NCI-H524 (cell line): Measurements from ENCODE around the gene MPHOSPH9.
A peak's percentile ranks its signal among the peaks of the same experiment; 100 is the strongest.
"Not testable (repeated sequence)": the region's sequence is repeated elsewhere in the genome, so short reads cannot be mapped to it uniquely, and the experiment has no call there.

Experiments
- DNase-seq, 2 experiments: peaks; one replicate each; lab custom pipeline; 2025; lab: John Stamatoyannopoulos, UW

MPHOSPH9 gene

GRCh38 chr12:123227581-123228258 is 5.2 kb downstream of the MPHOSPH9 start:
- DNase-seq = no peak

GRCh38 chr12:123225443-123225842 is 7.5 kb downstream of the MPHOSPH9 start:
- DNase-seq = no peak

- no peak for DNase-seq
These were observed 9.7 kb downstream of the MPHOSPH9 start for GRCh38 chr12:123223241-123223668.

GRCh38 chr12:123207815-123208214 is 25.1 kb downstream of the MPHOSPH9 start:
- DNase-seq = not testable (repeated sequence)

GRCh38 chr12:123206794-123207193 is 26.1 kb downstream of the MPHOSPH9 start:
- not testable (repeated sequence) for DNase-seq

GRCh38 chr12:123200414-123200813 is 32.5 kb downstream of the MPHOSPH9 start:
- no peak for DNase-seq

- no peak for DNase-seq
These were observed 33.0 kb downstream of the MPHOSPH9 start for GRCh38 chr12:123199936-123200335.

- DNase-seq = no peak
These were observed 45.3 kb downstream of the MPHOSPH9 start for GRCh38 chr12:123187637-123188036.

- no peak for DNase-seq
These were observed 52.8 kb downstream of the MPHOSPH9 start for GRCh38 chr12:123180171-123180570.

GRCh38 chr12:123171967-123172366 is 61.0 kb downstream of the MPHOSPH9 start:
- no peak for DNase-seq

GRCh38 chr12:123167329-123167728 is 65.6 kb downstream of the MPHOSPH9 start:
- no peak for DNase-seq

- DNase-seq = no peak
These were observed 67.4 kb downstream of the MPHOSPH9 start for GRCh38 chr12:123165537-123165936.

- no peak for DNase-seq
These were observed 68.2 kb downstream of the MPHOSPH9 start for GRCh38 chr12:123164710-123165261.

GRCh38 chr12:123164222-123164621 is 68.7 kb downstream of the MPHOSPH9 start:
- DNase-seq = no peak

- no peak for DNase-seq
These were observed 69.7 kb downstream of the MPHOSPH9 start for GRCh38 chr12:123163227-123163626.

GRCh38 chr12:123160801-123161487 is 72.0 kb downstream of the MPHOSPH9 start:
- no peak for DNase-seq

GRCh38 chr12:123153906-123154305 is 79.0 kb downstream of the MPHOSPH9 start:
- DNase-seq = no peak

GRCh38 chr12:123152833-123153232 is 80.1 kb downstream of the MPHOSPH9 start:
- no peak for DNase-seq

- DNase-seq = peak in 1 of 2 experiments; percentile 9
These were observed 81.2 kb downstream of the MPHOSPH9 start for GRCh38 chr12:123151457-123152454.

- DNase-seq = peak in 1 of 2 experiments; percentile 51
These were observed 82.0 kb downstream of the MPHOSPH9 start, which contains the start of gene PITPNM2 for GRCh38 chr12:123150744-123151456. Gene PITPNM2 (minus strand): TSS chr12:123151090. CDS start chr12:123034590, 116,500 bp downstream.

- peak in 1 of 2 experiments; percentile 23 for DNase-seq
These were observed 82.6 kb downstream of the MPHOSPH9 start for GRCh38 chr12:123150275-123150743.
